Smooth muscle cell (in vitro differentiated cells): ENCODE results near the gene CWF19L1. TPM values are rescaled to one million over a fixed set of nuclear protein-coding genes. Genes with fewer than 3 reads are reported as not detected.
A peak's percentile ranks its signal among the peaks of the same experiment; 100 is the strongest.
"Not testable (repeated sequence)": the region's sequence is repeated elsewhere in the genome, so short reads cannot be mapped to it uniquely, and the experiment has no call there.

Experiments used
- DNase-seq: peaks from one replicate; lab custom pipeline; 2025; ENCODE audit not compliant: unreplicated experiment; lab: John Stamatoyannopoulos, UW
- H2AFZ ChIP-seq: fragments of 200-600 bp; sonication (generic); 2 replicates; pipeline ENCODE4 v1.6.0; 2016; ENCODE audit warnings: antibody characterized with exemption, low read depth, mild to moderate bottlenecking
- H3F3A ChIP-seq: fragments of 200-600 bp; sonication (generic); 2 replicates; pipeline ENCODE4 v1.6.0; 2017; ENCODE audit warnings: antibody characterized with exemption, low read depth
- H3K27ac ChIP-seq: fragments of 200-600 bp; sonication (generic); 2 replicates; pipeline ENCODE4 v1.5.1; 2016; ENCODE audit warnings: low read depth, mild to moderate bottlenecking
- H3K27me3 ChIP-seq: fragments of 200-600 bp; sonication (generic); 2 replicates; pipeline ENCODE4 v1.6.1; 2016; ENCODE audit warnings: low read depth, mild to moderate bottlenecking
- H3K36me3 ChIP-seq: fragments of 200-600 bp; sonication (generic); 2 replicates; pipeline ENCODE4 v1.5.1; 2016; ENCODE audit warnings: low read depth
- H3K4me1 ChIP-seq: fragments of 200-600 bp; sonication (generic); 2 replicates; pipeline ENCODE4 v1.5.1; 2016; ENCODE audit warnings: low read depth
- H3K4me2 ChIP-seq: fragments of 200-600 bp; sonication (generic); 2 replicates; pipeline ENCODE4 v1.6.0; 2016; ENCODE audit warnings: mild to moderate bottlenecking
- H3K4me3 ChIP-seq: fragments of 200-600 bp; sonication (generic); 2 replicates; pipeline ENCODE4 v1.5.1; 2016; ENCODE audit warnings: mild to moderate bottlenecking
- H3K79me2 ChIP-seq: fragments of 200-600 bp; sonication (generic); 2 replicates; pipeline ENCODE4 v1.6.0; 2016; ENCODE audit warnings: low read depth, mild to moderate bottlenecking
- H3K9ac ChIP-seq: fragments of 200-600 bp; sonication (generic); 2 replicates; pipeline ENCODE4 v1.6.0; 2016; ENCODE audit warnings: low read depth
- H3K9me3 ChIP-seq: fragments of 200-600 bp; sonication (generic); replicated peaks from 2 replicates; pipeline ENCODE4 v1.5.1; 2016; ENCODE audit warnings: low read depth
- H4K20me1 ChIP-seq: fragments of 200-600 bp; sonication (generic); 2 replicates; pipeline ENCODE4 v1.6.0; 2016; ENCODE audit warnings: low read depth
- WGBS: methylation state at CpG from one replicate; pipeline ENCODE4 v1.1.7; 2016; ENCODE audit warnings: low lambda C conversion rate; 5-methylcytosine and 5-hydroxymethylcytosine counted together
- polyA plus RNA-seq: library from polyadenylated mRNA; unstranded; fragments of >200 nt; fragmentation: Nextera tagmentation; extraction: Ambion mirVana; gene quantifications from 2 replicates; pipeline ENCODE4 v1.2.1, GENCODE V29; 2016
- total RNA-seq: library from RNA; depleted of rRNA; stranded (reverse); fragments of >200 nt; gene quantifications from 2 replicates; pipeline ENCODE4 v1.2.3, GENCODE V29; 2014
- TF ChIP-seq, protein P1 (sequence below): fragments of 200-600 bp; sonication (generic); IDR thresholded peaks from 2 replicates; pipeline ENCODE4 v1.5.1; 2017; ENCODE audit warnings: borderline replicate concordance, mild to moderate bottlenecking, antibody characterized with exemption; ENCODE audit not compliant: insufficient read depth, poor library complexity, severe bottlenecking

CWF19L1 gene
- total and polyA plus RNA-seq, 2 experiments from 2014 or later: 12.1 to 12.7 TPM

DNA sequence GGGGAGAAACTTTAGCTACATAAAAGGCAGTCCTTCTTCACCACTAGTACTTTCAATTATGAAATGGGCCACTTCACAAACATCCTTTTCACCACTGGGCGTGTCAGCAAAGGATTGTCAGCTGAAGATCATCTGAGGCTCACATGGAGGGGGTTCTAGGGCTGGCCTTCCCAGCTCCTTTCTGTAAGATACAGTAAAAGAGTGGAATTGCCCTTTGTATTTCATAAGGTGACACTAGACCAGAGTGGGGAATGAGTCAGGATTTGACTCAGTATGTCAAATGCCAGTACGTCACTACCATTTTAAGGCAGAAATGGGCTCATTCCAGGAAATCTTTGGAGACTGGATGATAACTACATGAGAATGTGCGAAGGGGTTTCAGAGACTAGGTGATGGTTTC, 40.2 kb upstream of the CWF19L1 start:
- H3K36me3 ChIP-seq: no peaks in the 10 kb centered on the region
- H2AFZ ChIP-seq: no peak overlapping the region
- H3K4me1 ChIP-seq: no peaks in the 10 kb centered on the region
- no peak overlapping the region for H3K9ac ChIP-seq
- no peaks in the 10 kb centered on the region for H4K20me1 ChIP-seq
- H3F3A ChIP-seq: no peaks in the 10 kb centered on the region
- peaks cover 66% of the 10 kb centered on the region for H3K27me3 ChIP-seq
- no peaks in the 10 kb centered on the region for H3K79me2 ChIP-seq
- TF ChIP-seq, protein P1, sequence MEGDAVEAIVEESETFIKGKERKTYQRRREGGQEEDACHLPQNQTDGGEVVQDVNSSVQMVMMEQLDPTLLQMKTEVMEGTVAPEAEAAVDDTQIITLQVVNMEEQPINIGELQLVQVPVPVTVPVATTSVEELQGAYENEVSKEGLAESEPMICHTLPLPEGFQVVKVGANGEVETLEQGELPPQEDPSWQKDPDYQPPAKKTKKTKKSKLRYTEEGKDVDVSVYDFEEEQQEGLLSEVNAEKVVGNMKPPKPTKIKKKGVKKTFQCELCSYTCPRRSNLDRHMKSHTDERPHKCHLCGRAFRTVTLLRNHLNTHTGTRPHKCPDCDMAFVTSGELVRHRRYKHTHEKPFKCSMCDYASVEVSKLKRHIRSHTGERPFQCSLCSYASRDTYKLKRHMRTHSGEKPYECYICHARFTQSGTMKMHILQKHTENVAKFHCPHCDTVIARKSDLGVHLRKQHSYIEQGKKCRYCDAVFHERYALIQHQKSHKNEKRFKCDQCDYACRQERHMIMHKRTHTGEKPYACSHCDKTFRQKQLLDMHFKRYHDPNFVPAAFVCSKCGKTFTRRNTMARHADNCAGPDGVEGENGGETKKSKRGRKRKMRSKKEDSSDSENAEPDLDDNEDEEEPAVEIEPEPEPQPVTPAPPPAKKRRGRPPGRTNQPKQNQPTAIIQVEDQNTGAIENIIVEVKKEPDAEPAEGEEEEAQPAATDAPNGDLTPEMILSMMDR: no peak
- 78% methylated on average over 3 of the region's 3 CpGs for WGBS
- H3K4me3 ChIP-seq: no peak overlapping the region
- H3K27ac ChIP-seq: no peak overlapping the region
- H3K4me2 ChIP-seq: no peak overlapping the region
- H3K9me3 ChIP-seq: no peaks in the 10 kb centered on the region
- no peak for DNase-seq

- Histone ChIP-seq H3K4me2 (no peak overlapping the region), H3K27me3 (peaks cover 59% of the 10 kb centered on the region), H3F3A (no peaks in the 10 kb centered on the region), H3K4me1 (no peaks in the 10 kb centered on the region), H3K9ac (no peak overlapping the region), H3K36me3 (no peaks in the 10 kb centered on the region), H4K20me1 (no peaks in the 10 kb centered on the region), H3K4me3 (no peak overlapping the region), H3K79me2 (no peaks in the 10 kb centered on the region), H2AFZ (no peak overlapping the region), H3K27ac (no peak overlapping the region), H3K9me3 (no peaks in the 10 kb centered on the region)
- WGBS: 89% methylated on average over 5 of the region's 5 CpGs
- no peak for DNase-seq
- TF ChIP-seq, protein P1: no peak
These were observed 39.4 kb upstream of the CWF19L1 start for GRCh38 chr10:100306861-100307260.

DNA sequence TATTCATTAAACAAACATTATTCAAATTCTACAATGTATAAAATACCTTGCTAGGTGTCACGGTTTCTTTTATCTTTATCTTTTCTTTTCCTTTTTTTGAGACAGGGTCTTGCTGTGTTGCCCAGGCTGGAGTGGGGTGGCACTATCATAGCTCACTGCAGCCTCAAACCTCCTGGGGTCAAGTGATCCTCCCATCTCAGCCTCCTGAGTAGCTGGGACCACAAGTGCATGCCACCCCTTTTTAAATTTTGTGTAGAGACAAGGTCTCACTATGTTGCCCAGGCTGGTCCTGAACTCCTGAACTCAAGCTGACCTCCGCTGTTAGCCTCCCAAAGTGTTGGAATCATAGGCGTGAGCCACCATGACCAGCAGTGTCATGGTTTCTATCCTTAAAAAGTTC, 37.0 kb upstream of the CWF19L1 start:
- H3K4me1 ChIP-seq: no peaks in the 10 kb centered on the region
- no peak overlapping the region for H3K9ac ChIP-seq
- no peak overlapping the region for H3K4me2 ChIP-seq
- H3K9me3 ChIP-seq: no peaks in the 10 kb centered on the region
- H3K27ac ChIP-seq: no peak overlapping the region
- H3K36me3 ChIP-seq: no peaks in the 10 kb centered on the region
- no peaks in the 10 kb centered on the region for H3F3A ChIP-seq
- TF ChIP-seq, protein P1: no peak
- no peak overlapping the region for H2AFZ ChIP-seq
- 84% methylated on average over 3 of the region's 3 CpGs for WGBS
- no peaks in the 10 kb centered on the region for H3K79me2 ChIP-seq
- H3K4me3 ChIP-seq: no peak overlapping the region
- H3K27me3 ChIP-seq: peaks cover 36% of the 10 kb centered on the region
- H4K20me1 ChIP-seq: no peaks in the 10 kb centered on the region
- no peak for DNase-seq

DNA sequence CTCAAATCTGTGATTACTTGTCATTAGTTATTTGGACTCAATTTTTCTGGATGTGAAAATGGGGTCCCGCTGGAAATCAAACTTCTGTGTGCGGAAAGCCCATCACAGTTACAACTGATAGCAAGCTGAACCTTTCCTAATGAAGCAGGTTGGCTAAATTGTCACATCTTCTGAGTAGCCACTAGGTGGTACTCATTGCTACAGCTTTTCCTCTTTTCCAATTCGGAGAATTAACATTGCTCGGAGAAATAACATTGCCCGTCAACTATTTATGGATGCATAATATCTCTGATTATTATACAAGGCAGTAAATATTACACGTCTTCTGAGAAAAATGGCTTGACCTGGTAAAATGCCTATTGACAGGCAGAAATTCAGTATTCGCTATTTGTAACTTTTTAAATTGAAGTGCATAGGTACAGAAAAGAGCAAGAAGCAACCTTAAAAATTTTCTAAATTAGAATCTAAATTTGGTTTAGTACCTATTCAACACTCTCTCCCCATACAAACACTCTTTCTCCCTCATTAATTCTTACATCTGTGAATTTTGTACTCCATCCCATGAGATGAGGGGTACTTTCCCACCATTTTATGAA, 36.4 kb upstream of the CWF19L1 start:
- Histone ChIP-seq H2AFZ (no peak overlapping the region), H3K4me2 (no peak overlapping the region), H3K4me1 (no peaks in the 10 kb centered on the region), H3K9me3 (no peaks in the 10 kb centered on the region), H3K79me2 (no peaks in the 10 kb centered on the region), H3K27ac (no peak overlapping the region), H4K20me1 (no peaks in the 10 kb centered on the region), H3K9ac (no peak overlapping the region), H3K4me3 (no peak overlapping the region), H3F3A (no peaks in the 10 kb centered on the region), H3K27me3 (peaks cover 35% of the 10 kb centered on the region), H3K36me3 (no peaks in the 10 kb centered on the region)
- no peak for DNase-seq
- WGBS: 46% methylated on average over 7 of the region's 7 CpGs
- TF ChIP-seq, protein P1: peak; percentile 49

- H3K4me3 ChIP-seq, DNase-seq, H3F3A ChIP-seq, H3K9ac ChIP-seq, H3K4me1 ChIP-seq, H3K9me3 ChIP-seq, H2AFZ ChIP-seq, H3K36me3 ChIP-seq, H4K20me1 ChIP-seq, H3K4me2 ChIP-seq, H3K79me2 ChIP-seq, H3K27ac ChIP-seq: not testable (repeated sequence)
- 71% methylated on average over 5 of the region's 5 CpGs for WGBS
- peaks cover 26% of the 10 kb centered on the region for H3K27me3 ChIP-seq
These were observed 33.7 kb upstream of the CWF19L1 start for GRCh38 chr10:100301123-100301522.
